Neural cell (in vitro differentiated cells): ENCODE data around the gene UGT3A2. TPM values are rescaled to one million over a fixed set of nuclear protein-coding genes. Genes with fewer than 3 reads are reported as not detected.

Experiments
- H2AFZ ChIP-seq: fragments of 200-600, 300-800 bp; sonication (generic), shearing (Covaris generic); 2 replicates; pipeline ENCODE4 v1.6.0; 2014; ENCODE audit warnings: low read depth, mild to moderate bottlenecking, antibody characterized with exemption, low read length, moderate library complexity
- H3F3A ChIP-seq: fragments of 200-600 bp; shearing (Covaris generic); 2 replicates; pipeline ENCODE4 v1.6.1; 2016; ENCODE audit warnings: mild to moderate bottlenecking, moderate library complexity, mixed read lengths, antibody characterized with exemption, low read length; ENCODE audit not compliant: insufficient read depth, poor library complexity, severe bottlenecking
- H3K27ac ChIP-seq: fragments of 200-600, 300-800 bp; sonication (generic), shearing (Covaris generic); 2 replicates; pipeline ENCODE4 v1.5.1; 2014; ENCODE audit warnings: mild to moderate bottlenecking, low read length, moderate library complexity
- H3K27me3 ChIP-seq: fragments of 300-800, 200-600 bp; sonication (generic), shearing (Covaris generic); 2 replicates; pipeline ENCODE4 v1.6.0; 2014; ENCODE audit warnings: mild to moderate bottlenecking, low read depth, low read length, moderate library complexity; ENCODE audit not compliant: insufficient read depth
- H3K36me3 ChIP-seq: fragments of 300-800, 200-600 bp; sonication (generic), shearing (Covaris generic); 2 replicates; pipeline ENCODE4 v1.5.1; 2014; ENCODE audit warnings: mild to moderate bottlenecking, antibody characterized with exemption, low read length, moderate library complexity; ENCODE audit not compliant: insufficient read depth
- H3K4me2 ChIP-seq: fragments of 300-800, 200-600 bp; sonication (generic), shearing (Covaris generic); 2 replicates; pipeline ENCODE4 v1.6.0; 2014; ENCODE audit warnings: mild to moderate bottlenecking, low read length
- H3K4me3 ChIP-seq: fragments of 300-800, 200-600 bp; sonication (generic), shearing (Covaris generic); 2 replicates; pipeline ENCODE4 v1.5.1; 2014; ENCODE audit warnings: mild to moderate bottlenecking, low read length, moderate library complexity
- H3K79me2 ChIP-seq: fragments of 200-600 bp; shearing (Covaris generic); replicated peaks from 2 replicates; pipeline ENCODE4 v1.6.0; 2014; ENCODE audit warnings: mild to moderate bottlenecking, low read length, moderate library complexity; ENCODE audit not compliant: insufficient read depth
- H3K9ac ChIP-seq: fragments of 300-800, 200-600 bp; sonication (generic), shearing (Covaris generic); 2 replicates; pipeline ENCODE4 v1.6.1; 2016; ENCODE audit warnings: mild to moderate bottlenecking, low read length, mixed read lengths
- H3K9me2 ChIP-seq: fragments of 200-600 bp; shearing (Covaris generic); 2 replicates; pipeline ENCODE4 v1.6.1; 2016; ENCODE audit warnings: mild to moderate bottlenecking, low read length, mixed read lengths; ENCODE audit not compliant: insufficient read depth
- H3K9me3 ChIP-seq: fragments of 200-600, 300-800 bp; sonication (generic), shearing (Covaris generic); 2 replicates; pipeline ENCODE4 v1.6.1; 2016; ENCODE audit warnings: mild to moderate bottlenecking, mixed run types, low read length, moderate library complexity, mixed read lengths
- H4K20me1 ChIP-seq: fragments of 200-600 bp; shearing (Covaris generic); 2 replicates; pipeline ENCODE4 v1.6.1; 2016; ENCODE audit warnings: mild to moderate bottlenecking, mixed run types; ENCODE audit not compliant: insufficient read depth
- CTCF ChIP-seq: fragments of 450-650 bp; IDR thresholded peaks from 2 replicates; pipeline ENCODE4 v1.5.1; 2014; ENCODE audit warnings: antibody characterized with exemption, mild to moderate bottlenecking, moderate library complexity; ENCODE audit not compliant: poor library complexity, severe bottlenecking
- EP300 ChIP-seq: fragments of 450-650 bp; conservative IDR thresholded peaks from 2 replicates; pipeline ENCODE4 v1.6.1; 2014; ENCODE audit warnings: antibody characterized with exemption, mild to moderate bottlenecking, moderate library complexity; ENCODE audit not compliant: poor library complexity, severe bottlenecking
- EZH2 ChIP-seq: fragments of 200-600, 300-800 bp; shearing (Covaris generic), sonication (generic); IDR thresholded peaks from 2 replicates; pipeline ENCODE4 v1.6.1; 2014; ENCODE audit warnings: antibody characterized with exemption, low read length, borderline replicate concordance, mild to moderate bottlenecking; ENCODE audit not compliant: insufficient read depth, poor library complexity, severe bottlenecking
- MXI1 ChIP-seq: fragments of 450-650 bp; conservative IDR thresholded peaks from 2 replicates; pipeline ENCODE4 v1.6.1; 2014; ENCODE audit warnings: antibody characterized with exemption, mild to moderate bottlenecking; ENCODE audit not compliant: poor library complexity, severe bottlenecking
- POLR2AphosphoS5 ChIP-seq: IDR thresholded peaks from 2 replicates; pipeline ENCODE4 v1.6.1; 2012
- RAD21 ChIP-seq: fragments of 450-650 bp; conservative IDR thresholded peaks from 2 replicates; pipeline ENCODE4 v1.6.1; 2014; ENCODE audit warnings: antibody characterized with exemption, mild to moderate bottlenecking, moderate library complexity
- REST ChIP-seq: IDR thresholded peaks from 2 replicates; pipeline ENCODE4 v1.6.1; 2012; ENCODE audit warnings: borderline replicate concordance
- SMC3 ChIP-seq: fragments of 450-650 bp; conservative IDR thresholded peaks from 2 replicates; pipeline ENCODE4 v1.6.1; 2014; ENCODE audit warnings: antibody characterized with exemption, mild to moderate bottlenecking, moderate library complexity; ENCODE audit not compliant: poor library complexity
- TAF1 ChIP-seq: IDR thresholded peaks from 2 replicates; pipeline ENCODE4 v1.6.1; 2012; ENCODE audit warnings: low read depth
- polyA plus RNA-seq: library from polyadenylated mRNA; depleted of rRNA; stranded (reverse); fragments of >200 nt; gene quantifications from 2 replicates; pipeline ENCODE4 v1.2.3, GENCODE V29; 2014

Gene UGT3A2
- polyA plus RNA-seq, 1 donor from 2014 or later = not detected

- no peak overlapping the region for H3K4me2 ChIP-seq
- H3K79me2 ChIP-seq = no peaks in the 10 kb centered on the region
- H3K9me2 ChIP-seq = no peaks in the 10 kb centered on the region
- no peaks in the 10 kb centered on the region for H3F3A ChIP-seq
- H3K9ac ChIP-seq = no peak overlapping the region
- no peaks in the 10 kb centered on the region for H3K9me3 ChIP-seq
- no peaks in the 10 kb centered on the region for H3K27me3 ChIP-seq
- H4K20me1 ChIP-seq = no peaks in the 10 kb centered on the region
- H3K4me3 ChIP-seq = no peak overlapping the region
- H3K27ac ChIP-seq = no peak overlapping the region
- H2AFZ ChIP-seq = no peak overlapping the region
- TF ChIP-seq REST (no peak), MXI1 (no peak), TAF1 (no peak), EP300 (no peak), SMC3 (no peak), RAD21 (no peak), CTCF (no peak), POLR2AphosphoS5 (no peak), EZH2 (no peak)
- no peaks in the 10 kb centered on the region for H3K36me3 ChIP-seq
Measured at GRCh38 chr5:36059571-36060419, 6.9 kb downstream of the UGT3A2 start.

- no peak for TF ChIP-seq MXI1
- TF ChIP-seq RAD21 = no peak
- TF ChIP-seq POLR2AphosphoS5 = no peak
- TF ChIP-seq SMC3 = no peak
- TF ChIP-seq CTCF = no peak
- TF ChIP-seq REST = no peak
- TF ChIP-seq TAF1 = no peak
- H3F3A ChIP-seq = no peaks in the 10 kb centered on the region
- H2AFZ ChIP-seq = no peak overlapping the region
- H3K9me2 ChIP-seq = no peaks in the 10 kb centered on the region
- no peak overlapping the region for H3K4me2 ChIP-seq
- no peaks in the 10 kb centered on the region for H3K27me3 ChIP-seq
- no peaks in the 10 kb centered on the region for H3K79me2 ChIP-seq
- H3K9me3 ChIP-seq = no peaks in the 10 kb centered on the region
- H3K4me3 ChIP-seq = no peak overlapping the region
- no peaks in the 10 kb centered on the region for H3K36me3 ChIP-seq
- no peak overlapping the region for H3K27ac ChIP-seq
- no peak overlapping the region for H3K9ac ChIP-seq
- no peaks in the 10 kb centered on the region for H4K20me1 ChIP-seq
Measured at GRCh38 chr5:36058776-36059175, 7.9 kb downstream of the UGT3A2 start.
